B cell (primary cell): Measurements from ENCODE around the gene XPNPEP2. TPM values are rescaled to one million over a fixed set of nuclear protein-coding genes. Genes with fewer than 3 reads are reported as not detected.
A peak's percentile ranks its signal among the peaks of the same experiment; 100 is the strongest.

Source experiments
- ATAC-seq: fragments of 200-7000 bp; cut with Tn5 transposase; one replicate; pipeline ENCODE4 v1.10.0; 2021; ENCODE audit warnings: low read depth, mild to moderate bottlenecking, moderate number of reproducible peaks, moderate library complexity
- CTCF ChIA-PET: fragments of 350-600 bp; sonication (Branson Sonifier 250); formaldehyde crosslinking; loops from one replicate; lab custom pipeline; 2021; ENCODE audit warnings: antibody characterized with exemption, inconsistent platforms; lab: Charles Lee
- POLR2A ChIA-PET: fragments of 350-600 bp; sonication (Branson Sonifier 250); formaldehyde crosslinking; loops from one replicate; lab custom pipeline; 2021; ENCODE audit warnings: antibody characterized with exemption; lab: Charles Lee
- DNase-seq: peaks from one replicate; pipeline ENCODE4 v3.0.0; 2013
- H2AFZ ChIP-seq: 2 replicates; pipeline ENCODE4 v1.6.1; 2012; ENCODE audit warnings: mild to moderate bottlenecking, low read depth, low read length; ENCODE audit not compliant: insufficient read depth, poor library complexity, severe bottlenecking
- H3K27ac ChIP-seq, 2 donors: 1 replicate in 1 of 2; 2 replicates in 1 of 2; pipeline ENCODE4 v1.5.1; 2012 to 2013; ENCODE audit warnings: low read length in 2 of 2, mild to moderate bottlenecking in 2 of 2, moderate library complexity in 1 of 2
- H3K27me3 ChIP-seq, 4 experiments: fragments of 200-600 bp in 1 of 4; sonication (generic) in 1 of 4; replicated peaks in 1 of 4; 1 replicate in 2 of 4; 2 replicates in 2 of 4; pipeline versions ENCODE4 v1.6.1 to v1.7.0; 2013 to 2016; ENCODE audit warnings: low read length in 3 of 4, mild to moderate bottlenecking in 2 of 4, mixed read lengths in 1 of 4, moderate library complexity in 1 of 4; ENCODE audit not compliant: insufficient read depth in 4 of 4, control insufficient read depth in 3 of 4; ENCODE audit errors: control extremely low read depth in 1 of 4
- H3K36me3 ChIP-seq, 2 experiments: replicated peaks in 1 of 2; 1 replicate in 1 of 2; 2 replicates in 1 of 2; pipeline versions ENCODE4 v1.6.1 to v1.7.1; 2013; ENCODE audit warnings: low read length in 1 of 2; ENCODE audit not compliant: insufficient read depth in 2 of 2, control insufficient read depth in 1 of 2; ENCODE audit errors: control extremely low read depth in 1 of 2, extremely low read depth in 1 of 2
- H3K4me1 ChIP-seq, 2 donors: fragments of 200-600 bp in 1 of 2; sonication (generic) in 1 of 2; 1 replicate in 1 of 2; 2 replicates in 1 of 2; pipeline versions ENCODE4 v1.5.1 to v1.6.1; 2013 to 2017; ENCODE audit warnings: low read length in 2 of 2; ENCODE audit not compliant: control insufficient read depth in 2 of 2, insufficient read depth in 2 of 2
- H3K4me2 ChIP-seq: replicated peaks from 2 replicates; pipeline ENCODE3; 2012; ENCODE audit warnings: mild to moderate bottlenecking, low read depth, low read length; ENCODE audit not compliant: poor library complexity, severe bottlenecking
- H3K4me3 ChIP-seq, 5 experiments: fragments of 200-600 bp in 1 of 5; sonication (generic) in 1 of 5; 1 replicate in 3 of 5; 2 replicates in 2 of 5; pipeline versions ENCODE4 v1.5.1 to v1.7.0; 2011 to 2016; ENCODE audit warnings: low read length in 4 of 5, mild to moderate bottlenecking in 4 of 5, low read depth in 2 of 5, control low read depth in 1 of 5, moderate library complexity in 1 of 5; ENCODE audit not compliant: insufficient read depth in 1 of 5; ENCODE audit errors: control extremely low read depth in 1 of 5, extremely low read depth in 1 of 5
- H3K79me2 ChIP-seq: fragments of 200-600 bp; sonication (generic); one replicate; pipeline ENCODE4 v1.6.0; 2016; ENCODE audit warnings: low read length; ENCODE audit not compliant: control insufficient read depth, insufficient read depth
- H3K9ac ChIP-seq: fragments of 200-600 bp; sonication (generic); 2 replicates; pipeline ENCODE4 v1.6.1; 2017; ENCODE audit warnings: mild to moderate bottlenecking, low read length, moderate library complexity
- H3K9me3 ChIP-seq, 3 donors: one replicate each; pipeline versions ENCODE4 v1.6.1 to v1.7.1; 2013; ENCODE audit warnings: low read length in 2 of 3; ENCODE audit not compliant: control insufficient read depth in 2 of 3, insufficient read depth in 1 of 3; ENCODE audit errors: control extremely low read depth in 1 of 3
- H4K20me1 ChIP-seq: 2 replicates; pipeline ENCODE4 v1.6.0; 2012; ENCODE audit warnings: mild to moderate bottlenecking, low read length; ENCODE audit not compliant: insufficient read depth, control insufficient read depth, poor library complexity, severe bottlenecking
- H3K27ac Mint-ChIP-seq: one replicate; pipeline ENCODE4 v1.8.0; 2021; ENCODE audit warnings: mixed read lengths
- H3K27me3 Mint-ChIP-seq: one replicate; pipeline ENCODE4 v1.8.0; 2021; ENCODE audit warnings: mixed read lengths
- H3K4me1 Mint-ChIP-seq: one replicate; pipeline ENCODE4 v1.8.0; 2021; ENCODE audit warnings: mixed read lengths
- H3K4me3 Mint-ChIP-seq: one replicate; pipeline ENCODE4 v1.8.0; 2021; ENCODE audit warnings: mixed read lengths
- H3K9me3 Mint-ChIP-seq: one replicate; pipeline ENCODE4 v1.8.0; 2022; ENCODE audit warnings: mixed read lengths; ENCODE audit not compliant: insufficient read depth
- EZH2 ChIP-seq: IDR thresholded peaks from 2 replicates; pipeline ENCODE4 v1.6.1; 2012; ENCODE audit warnings: borderline replicate concordance, low read depth, mild to moderate bottlenecking, moderate library complexity, low read length; ENCODE audit not compliant: insufficient read depth, poor library complexity, severe bottlenecking
- WGBS: methylation state at CpG from one replicate; pipeline ENCODE4 v1.1.5; 2013; ENCODE audit warnings: missing lambda C conversion rate; ENCODE audit not compliant: insufficient coverage; 5-methylcytosine and 5-hydroxymethylcytosine counted together
- intact Hi-C: fragments of 100-400 bp; cut with micrococcal nuclease; formaldehyde crosslinking; loops from one replicate; pipeline ENCODE4 v1.10.0; 2022
- polyA plus RNA-seq: library from polyadenylated mRNA; depleted of rRNA; stranded (reverse); fragments of >200 nt; gene quantifications from 2 replicates; pipeline ENCODE4 v1.2.3, GENCODE V29; 2012
- total RNA-seq, 2 donors: library from RNA; stranded (reverse); fragments of 120-200 nt in 1 of 2; gene quantifications; 1 replicate in 1 of 2; 2 replicates in 1 of 2; pipeline versions ENCODE4 v1.2.3 to v1.2.4, GENCODE V29; 2013 to 2022
- TF ChIP-seq, protein P1 (sequence below): fragments of 200-600 bp; IDR thresholded peaks from one replicate; pipeline ENCODE4 v1.8.0; 2022; ENCODE audit warnings: antibody characterized with exemption, mild to moderate bottlenecking

Gene XPNPEP2
- total and polyA plus RNA-seq, 2 donors (not counting 1 experiment from before 2014, with no cell fraction given), result 0.31 TPM; not detected in 1

DNA sequence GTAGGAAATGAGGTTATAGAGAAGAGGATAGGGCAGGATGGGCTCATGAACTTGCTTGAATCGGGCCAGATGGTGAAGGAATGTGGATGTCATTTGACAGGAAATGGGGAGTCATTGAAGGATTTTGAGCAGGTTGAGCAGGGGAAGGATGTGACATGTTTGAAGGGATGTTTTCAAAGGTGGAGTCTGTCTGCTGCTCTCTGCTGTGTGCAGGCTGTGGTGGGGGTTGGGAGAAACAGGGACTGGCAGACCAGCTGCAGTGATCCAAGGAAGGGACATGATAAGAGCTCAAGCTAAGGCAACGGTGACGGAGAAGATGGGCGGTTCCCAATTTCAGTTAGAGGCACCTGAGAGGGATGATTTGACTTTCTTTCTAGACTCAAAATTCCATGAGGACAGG, 14.0 kb upstream of the XPNPEP2 start:
- Mint-ChIP-seq H3K27me3 (no peaks in the 10 kb centered on the region), H3K9me3 (no peaks in the 10 kb centered on the region), H3K4me1 (peaks cover 7% of the 10 kb centered on the region), H3K27ac (no peak overlapping the region), H3K4me3 (no peak overlapping the region)
- Histone ChIP-seq H3K9me3 (no peaks in the 10 kb centered on the region), H3K27me3 (no peaks in the 10 kb centered on the region), H3K27ac (no peak overlapping the region), H3K9ac (no peak overlapping the region), H2AFZ (no peak overlapping the region), H3K4me2 (no peak overlapping the region), H3K36me3 (no peaks in the 10 kb centered on the region), H4K20me1 (no peaks in the 10 kb centered on the region), H3K4me1 (no peaks in the 10 kb centered on the region), H3K79me2 (no peaks in the 10 kb centered on the region), H3K4me3 (no peak overlapping the region)
- DNase-seq (no peak), ATAC-seq (no peak)
- ChIA-PET CTCF (interaction anchor here (0.8 kb wide), 1 partner anchor 46 kb away, joined by 4 read pairs; no protein-coding TSS in a partner anchor), POLR2A (no interaction called here)
- 93% methylated on average over 4 of the region's 4 CpGs for WGBS
- intact Hi-C loops, result no loop called here
- TF ChIP-seq, protein P1, sequence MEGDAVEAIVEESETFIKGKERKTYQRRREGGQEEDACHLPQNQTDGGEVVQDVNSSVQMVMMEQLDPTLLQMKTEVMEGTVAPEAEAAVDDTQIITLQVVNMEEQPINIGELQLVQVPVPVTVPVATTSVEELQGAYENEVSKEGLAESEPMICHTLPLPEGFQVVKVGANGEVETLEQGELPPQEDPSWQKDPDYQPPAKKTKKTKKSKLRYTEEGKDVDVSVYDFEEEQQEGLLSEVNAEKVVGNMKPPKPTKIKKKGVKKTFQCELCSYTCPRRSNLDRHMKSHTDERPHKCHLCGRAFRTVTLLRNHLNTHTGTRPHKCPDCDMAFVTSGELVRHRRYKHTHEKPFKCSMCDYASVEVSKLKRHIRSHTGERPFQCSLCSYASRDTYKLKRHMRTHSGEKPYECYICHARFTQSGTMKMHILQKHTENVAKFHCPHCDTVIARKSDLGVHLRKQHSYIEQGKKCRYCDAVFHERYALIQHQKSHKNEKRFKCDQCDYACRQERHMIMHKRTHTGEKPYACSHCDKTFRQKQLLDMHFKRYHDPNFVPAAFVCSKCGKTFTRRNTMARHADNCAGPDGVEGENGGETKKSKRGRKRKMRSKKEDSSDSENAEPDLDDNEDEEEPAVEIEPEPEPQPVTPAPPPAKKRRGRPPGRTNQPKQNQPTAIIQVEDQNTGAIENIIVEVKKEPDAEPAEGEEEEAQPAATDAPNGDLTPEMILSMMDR, result no peak
- TF ChIP-seq EZH2, result no peak

DNA sequence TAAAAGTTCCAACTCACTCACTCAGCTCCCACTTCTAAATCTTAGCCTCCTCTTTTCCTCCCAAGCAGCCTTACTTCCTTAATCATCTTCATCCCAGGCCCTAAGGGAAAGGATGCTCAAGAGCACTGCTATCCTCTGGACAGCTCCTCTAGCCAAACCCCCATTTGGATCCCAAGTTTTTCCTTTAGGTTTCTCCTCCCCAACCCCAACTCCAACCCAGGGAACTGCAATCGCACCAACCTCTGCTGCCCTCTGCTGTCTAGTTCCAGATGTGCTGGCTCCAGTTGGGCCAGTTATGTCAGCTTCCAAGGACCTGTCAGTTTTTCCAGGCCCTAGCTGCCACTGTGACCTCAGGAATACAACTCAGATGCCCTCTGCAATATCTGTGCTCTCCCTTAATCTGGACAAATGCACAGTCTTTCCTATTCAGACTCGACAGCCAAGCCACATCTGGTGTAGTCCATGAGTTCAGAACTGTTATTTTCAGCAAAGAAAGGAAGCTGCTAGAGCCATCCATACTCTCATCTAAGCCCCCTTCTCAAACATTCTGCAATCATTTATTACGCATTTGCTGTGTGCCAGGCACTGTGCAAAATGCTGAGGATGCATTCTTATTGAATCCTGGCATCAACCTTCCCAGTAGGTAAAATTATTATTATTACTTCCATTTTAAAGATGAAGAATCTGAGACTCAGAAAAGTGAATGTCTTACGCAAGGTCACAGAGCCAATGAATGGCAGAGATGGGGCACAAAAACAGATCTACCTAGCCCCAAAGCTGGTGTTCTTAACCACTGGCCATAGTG, 12.3 kb upstream of the XPNPEP2 start:
- TF ChIP-seq EZH2, result no peak
- TF ChIP-seq, protein P1, result peak; percentile 28
- Mint-ChIP-seq H3K4me1 (peaks cover 17% of the 10 kb centered on the region), H3K4me3 (no peak overlapping the region), H3K27ac (no peak overlapping the region), H3K9me3 (no peaks in the 10 kb centered on the region), H3K27me3 (no peaks in the 10 kb centered on the region)
- Histone ChIP-seq H4K20me1 (no peaks in the 10 kb centered on the region), H3K36me3 (no peaks in the 10 kb centered on the region), H3K4me1 (peaks cover 8 to 9% of the 10 kb centered on the region in 2 donors), H3K27me3 (no peaks in the 10 kb centered on the region), H3K27ac (no peak overlapping the region), H3K9me3 (no peaks in the 10 kb centered on the region), H3K4me3 (no peak overlapping the region), H3K79me2 (no peaks in the 10 kb centered on the region), H2AFZ (no peak overlapping the region), H3K4me2 (no peak overlapping the region), H3K9ac (no peak overlapping the region)
- 40% methylated on average over 1 of the region's 4 CpGs for WGBS
- intact Hi-C loops, result loop anchor here (1.0 kb wide), 1 partner anchor 89 kb away; no protein-coding TSS in a partner anchor
- POLR2A ChIA-PET, result no interaction called here
- no peak for ATAC-seq
- CTCF ChIA-PET, result interaction anchor here (0.6 to 1.8 kb wide), 10 partner anchors 42 to 120 kb away, joined by 3 to 14 read pairs (median 4); no protein-coding TSS in a partner anchor
- peak; percentile 21 for DNase-seq
